ENCODE measurements around the gene TPD52L3. TPM values are rescaled to one million over a fixed set of nuclear protein-coding genes. Genes with fewer than 3 reads are reported as not detected.

TPD52L3 gene
- 1 to 10 TPM in 1 of 2 donors, not detected in 1; 8.4 TPM for total RNA-seq

DNA sequence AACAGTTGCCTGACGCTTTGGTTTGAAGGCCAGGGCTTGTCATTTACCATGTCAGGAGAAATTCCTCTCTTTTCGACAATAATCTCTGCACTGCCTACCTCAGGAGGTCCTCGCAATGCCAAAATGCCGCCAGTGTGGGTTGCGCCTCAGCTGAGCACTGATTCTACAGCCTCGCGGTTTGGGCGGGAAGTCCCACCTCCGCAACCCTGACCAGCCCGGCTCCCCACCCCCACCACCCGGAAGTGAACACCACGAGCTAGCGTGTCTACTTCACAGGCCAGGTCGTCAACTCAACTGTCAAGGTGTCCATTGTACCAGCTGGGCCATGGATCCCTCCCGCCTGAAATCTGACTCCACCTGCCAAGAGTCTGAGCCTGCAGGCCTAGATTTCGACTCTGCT, at the start of gene TPD52L3:
TSS of gene TPD52L3 (plus strand) at position 273 of the 400 bp plus-strand sequence. CDS start 221 bp downstream, outside the sequence.
- Histone ChIP-seq H3K4me1 (replicated peaks) (no peaks in the 10 kb centered on the region), H3K9me3 (no peaks in the 10 kb centered on the region), H3K4me3 (no peak within 1 kb of the TSS), H3K27ac (no peak within 1 kb of the TSS), H3K36me3 (no peaks in the 10 kb centered on the region), H3K27me3 (replicated peaks; ENCODE audit: insufficient read depth) (no peaks in the 10 kb centered on the region)
- intact Hi-C loops (cut with DNase I) = no loop called here
- no peak for TF ChIP-seq POLR2AphosphoS5 (IDR thresholded peaks at IDR 0.05)
- TF ChIP-seq POLR2A (IDR thresholded peaks at IDR 0.05) = no peak
- TF ChIP-seq, protein P1, sequence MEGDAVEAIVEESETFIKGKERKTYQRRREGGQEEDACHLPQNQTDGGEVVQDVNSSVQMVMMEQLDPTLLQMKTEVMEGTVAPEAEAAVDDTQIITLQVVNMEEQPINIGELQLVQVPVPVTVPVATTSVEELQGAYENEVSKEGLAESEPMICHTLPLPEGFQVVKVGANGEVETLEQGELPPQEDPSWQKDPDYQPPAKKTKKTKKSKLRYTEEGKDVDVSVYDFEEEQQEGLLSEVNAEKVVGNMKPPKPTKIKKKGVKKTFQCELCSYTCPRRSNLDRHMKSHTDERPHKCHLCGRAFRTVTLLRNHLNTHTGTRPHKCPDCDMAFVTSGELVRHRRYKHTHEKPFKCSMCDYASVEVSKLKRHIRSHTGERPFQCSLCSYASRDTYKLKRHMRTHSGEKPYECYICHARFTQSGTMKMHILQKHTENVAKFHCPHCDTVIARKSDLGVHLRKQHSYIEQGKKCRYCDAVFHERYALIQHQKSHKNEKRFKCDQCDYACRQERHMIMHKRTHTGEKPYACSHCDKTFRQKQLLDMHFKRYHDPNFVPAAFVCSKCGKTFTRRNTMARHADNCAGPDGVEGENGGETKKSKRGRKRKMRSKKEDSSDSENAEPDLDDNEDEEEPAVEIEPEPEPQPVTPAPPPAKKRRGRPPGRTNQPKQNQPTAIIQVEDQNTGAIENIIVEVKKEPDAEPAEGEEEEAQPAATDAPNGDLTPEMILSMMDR (IDR thresholded peaks at IDR 0.05) = no peak
- DNase-seq (ENCODE audit: low spot score) = no peak
- whole genome bisulfite sequencing = 82% methylated on average over 16 of the region's 16 CpGs

DNA sequence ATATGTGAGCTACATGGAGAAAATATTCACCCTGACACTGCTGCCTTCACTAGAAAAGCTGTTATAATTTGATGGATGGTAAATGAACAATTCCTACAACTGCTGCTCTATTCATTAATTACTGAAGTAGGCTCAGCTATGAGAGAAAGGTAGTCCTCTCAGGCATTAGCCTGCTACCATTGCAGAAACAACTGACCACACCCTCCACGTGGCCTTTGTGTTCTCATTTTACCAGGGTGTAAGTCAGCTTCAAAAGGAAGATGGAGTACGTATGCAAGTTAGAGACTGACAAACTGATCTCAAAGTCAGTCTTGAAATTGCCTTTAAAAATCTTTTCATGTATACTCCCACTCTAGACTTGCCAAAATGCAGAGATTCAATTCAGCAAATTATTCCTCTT, 26.3 kb upstream of the TPD52L3 start:
- Histone ChIP-seq H3K27me3 (replicated peaks; ENCODE audit: insufficient read depth) (no peaks in the 10 kb centered on the region), H3K4me1 (replicated peaks) (no peaks in the 10 kb centered on the region), H3K27ac (no peak overlapping the region), H3K4me3 (no peak overlapping the region), H3K9me3 (no peaks in the 10 kb centered on the region), H3K36me3 (no peaks in the 10 kb centered on the region)
- WGBS = 51% methylated on average over 2 of the region's 2 CpGs
- intact Hi-C loops (cut with DNase I) = no loop called here
- DNase-seq (ENCODE audit: low spot score) = no peak
- TF ChIP-seq, protein P1 (IDR thresholded peaks at IDR 0.05) = no peak

DNA sequence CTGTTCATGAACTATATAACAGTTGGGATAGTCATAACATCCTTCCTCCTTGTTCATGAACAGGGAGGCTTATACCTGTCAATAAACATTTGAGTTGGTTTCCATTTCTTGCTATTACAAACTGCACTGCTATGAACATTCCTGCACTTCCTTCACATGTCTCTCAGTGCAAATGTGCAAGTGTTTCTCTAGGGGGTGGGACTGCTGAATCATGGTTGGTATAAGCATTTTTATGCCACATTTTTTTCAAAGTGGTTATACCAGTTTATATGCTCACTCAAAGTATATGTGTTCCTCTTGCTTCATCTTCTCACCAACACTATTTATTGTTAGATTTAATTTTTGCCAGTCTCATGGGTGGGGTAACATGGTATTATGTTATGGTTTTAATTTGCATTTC, 25.8 kb upstream of the TPD52L3 start:
- Histone ChIP-seq H3K27ac (no peak overlapping the region), H3K27me3 (replicated peaks; ENCODE audit: insufficient read depth) (no peaks in the 10 kb centered on the region), H3K4me1 (replicated peaks) (no peaks in the 10 kb centered on the region), H3K4me3 (no peak overlapping the region), H3K9me3 (no peaks in the 10 kb centered on the region), H3K36me3 (no peaks in the 10 kb centered on the region)
- intact Hi-C loops (cut with DNase I) = no loop called here
- TF ChIP-seq POLR2AphosphoS5 (IDR thresholded peaks at IDR 0.05) = no peak
- TF ChIP-seq POLR2A (IDR thresholded peaks at IDR 0.05) = no peak
- TF ChIP-seq, protein P1 (IDR thresholded peaks at IDR 0.05) = no peak
- DNase-seq (ENCODE audit: low spot score) = no peak

DNA sequence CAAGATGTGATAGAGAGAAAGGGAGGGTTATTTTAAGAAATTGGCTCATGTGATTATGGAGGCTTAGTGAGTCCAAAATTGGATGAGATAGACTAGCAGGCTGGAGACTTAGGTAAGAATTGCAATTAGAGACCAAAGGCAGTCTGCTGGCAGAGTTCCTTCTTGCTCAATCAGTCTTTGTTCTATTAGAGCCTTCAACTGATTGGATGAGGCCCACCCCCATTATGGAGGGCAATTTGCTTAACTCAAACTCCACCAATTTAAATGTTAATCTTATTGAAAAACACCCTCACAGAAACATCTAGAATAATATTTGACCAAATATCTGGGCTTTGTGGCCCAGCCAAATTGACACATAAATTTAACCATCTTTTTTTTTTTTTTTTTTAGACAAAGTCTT, 23.9 kb upstream of the TPD52L3 start:
- H3K27ac ChIP-seq = no peak overlapping the region
- TF ChIP-seq POLR2A (IDR thresholded peaks at IDR 0.05) = no peak
- TF ChIP-seq, protein P1 (IDR thresholded peaks at IDR 0.05) = no peak
- no peak for TF ChIP-seq POLR2AphosphoS5 (IDR thresholded peaks at IDR 0.05)
- no peaks in the 10 kb centered on the region for H3K9me3 ChIP-seq
- no peaks in the 10 kb centered on the region for H3K27me3 ChIP-seq (replicated peaks; ENCODE audit: insufficient read depth)
- DNase-seq (ENCODE audit: low spot score) = no peak
- H3K4me3 ChIP-seq = no peak overlapping the region
- H3K4me1 ChIP-seq (replicated peaks) = no peaks in the 10 kb centered on the region
- intact Hi-C loops (cut with DNase I) = no loop called here
- H3K36me3 ChIP-seq = no peaks in the 10 kb centered on the region

DNA sequence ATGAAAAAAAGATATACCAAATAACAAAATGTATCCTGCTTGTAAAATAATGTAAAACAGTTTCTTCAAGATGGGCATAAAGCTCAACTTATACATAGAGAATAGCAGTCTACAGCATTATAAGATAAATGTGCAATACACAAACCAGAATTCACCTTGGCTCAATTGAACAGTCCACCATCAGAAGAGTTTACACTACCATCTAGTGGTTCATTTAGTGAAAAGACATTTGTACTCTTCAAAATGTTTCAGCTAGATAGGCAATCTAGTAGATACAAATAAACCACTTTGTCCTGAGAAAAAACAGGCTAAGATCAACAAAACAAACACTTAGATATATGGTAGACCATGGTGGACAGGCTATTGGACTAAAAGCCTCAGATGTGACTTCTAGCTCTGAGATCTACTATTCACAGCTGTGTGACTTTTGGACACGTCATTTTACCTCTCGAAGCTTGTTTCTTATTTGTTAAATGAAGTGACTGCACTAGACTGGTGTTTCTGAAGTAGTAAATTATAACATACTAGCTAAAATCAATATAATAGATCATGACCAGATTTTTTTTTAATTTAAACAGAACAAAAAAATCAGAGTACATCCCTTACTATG, 22.1 kb upstream of the TPD52L3 start:
- Histone ChIP-seq H3K27me3 (replicated peaks; ENCODE audit: insufficient read depth) (no peaks in the 10 kb centered on the region), H3K4me1 (replicated peaks) (no peaks in the 10 kb centered on the region), H3K4me3 (no peak overlapping the region), H3K9me3 (no peaks in the 10 kb centered on the region), H3K27ac (no peak overlapping the region), H3K36me3 (no peaks in the 10 kb centered on the region)
- WGBS = 91% methylated on average over 2 of the region's 2 CpGs
- no peak for TF ChIP-seq POLR2AphosphoS5 (IDR thresholded peaks at IDR 0.05)
- TF ChIP-seq, protein P1 (IDR thresholded peaks at IDR 0.05) = peak in 3 of 4 experiments; percentile 58 to 75 (median 72)
- TF ChIP-seq POLR2A (IDR thresholded peaks at IDR 0.05) = no peak
- DNase-seq (ENCODE audit: low spot score) = no peak
- intact Hi-C loops (cut with DNase I) = loop anchor here (2.0 kb wide), 2 partner anchors 109 to 251 kb away; no protein-coding TSS in a partner anchor

All from prostate gland (tissue), 2 donors.